Activated naive CD4-positive, alpha-beta T cell treated with anti-CD3 and anti-CD28 coated beads, Interleukin-2, amount 10 ng/mL, durations not matched to agents 7 days and 5 days (primary cell): Measurements from ENCODE around the gene SLC25A52.
A peak's percentile ranks its signal among the peaks of the same experiment; 100 is the strongest.
"Not testable (repeated sequence)": the region's sequence is repeated elsewhere in the genome, so short reads cannot be mapped to it uniquely, and the experiment has no call there.

Source experiments
- CTCF ChIA-PET: fragments of 350-600 bp; sonication (Branson Sonifier 250); formaldehyde crosslinking; loops from one replicate; lab custom pipeline; 2021; ENCODE audit warnings: antibody characterized with exemption; lab: Charles Lee
- DNase-seq: peaks from one replicate; pipeline ENCODE4 v3.0.0-alpha.2; 2020
- H3K27ac Mint-ChIP-seq: one replicate; pipeline ENCODE4 v1.8.0; 2021; ENCODE audit warnings: mild to moderate bottlenecking, moderate library complexity, mixed read lengths
- H3K27me3 Mint-ChIP-seq: one replicate; pipeline ENCODE4 v1.8.0; 2021; ENCODE audit warnings: mild to moderate bottlenecking, mixed read lengths
- H3K36me3 Mint-ChIP-seq: one replicate; pipeline ENCODE4 v1.8.0; 2021; ENCODE audit warnings: mixed read lengths
- H3K4me1 Mint-ChIP-seq: one replicate; pipeline ENCODE4 v1.8.0; 2021; ENCODE audit warnings: mixed read lengths
- H3K4me3 Mint-ChIP-seq: one replicate; pipeline ENCODE4 v1.8.0; 2021; ENCODE audit warnings: mild to moderate bottlenecking, moderate library complexity, mixed read lengths
- H3K9me3 Mint-ChIP-seq: one replicate; pipeline ENCODE4 v1.8.0; 2021; ENCODE audit warnings: mixed read lengths

SLC25A52 gene

DNA sequence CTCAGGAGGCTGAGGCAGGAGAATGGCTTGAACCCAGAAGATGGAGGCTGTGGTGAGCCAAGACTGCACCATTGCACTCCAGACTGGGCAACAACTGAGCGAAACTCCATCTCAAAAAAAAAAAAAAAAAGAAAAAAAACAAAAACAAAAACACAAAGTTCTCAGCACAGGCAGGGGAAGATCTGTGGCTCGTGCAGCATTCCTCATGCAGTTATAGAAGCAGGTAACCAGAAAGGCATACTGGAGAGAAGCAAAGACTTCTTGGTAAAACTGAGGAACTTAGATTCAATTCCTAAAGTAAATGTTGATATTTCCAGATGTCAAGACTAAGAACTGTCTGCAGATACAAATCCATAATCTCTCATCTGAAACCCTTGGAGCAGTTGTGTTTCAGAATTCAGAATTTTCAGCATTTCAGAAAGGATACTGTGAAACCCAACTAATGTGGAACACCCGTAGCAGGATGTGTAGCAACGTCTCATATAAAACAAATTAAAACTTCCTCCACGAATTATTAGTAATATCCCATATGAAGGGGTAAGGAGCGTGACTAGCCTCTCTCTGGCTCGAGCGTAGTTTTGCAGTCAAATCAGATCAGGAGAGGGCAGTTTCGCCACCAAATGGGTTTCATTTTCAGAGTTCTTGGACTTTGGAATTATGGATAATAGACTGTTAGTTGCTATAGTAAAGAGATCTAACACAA lies 13.2 kb upstream of the SLC25A52 start:
- peaks cover 10% of the 10 kb centered on the region for H3K9me3 Mint-ChIP-seq
- CTCF ChIA-PET, result no interaction called here
- H3K27ac Mint-ChIP-seq, result no peak overlapping the region
- H3K36me3 Mint-ChIP-seq, result no peaks in the 10 kb centered on the region
- H3K4me3 Mint-ChIP-seq, result no peak overlapping the region
- no peak for DNase-seq
- H3K27me3 Mint-ChIP-seq, result no peaks in the 10 kb centered on the region
- no peaks in the 10 kb centered on the region for H3K4me1 Mint-ChIP-seq

GRCh38 chr18:31772699-31773098 lies 12.0 kb upstream of the SLC25A52 start:
- Mint-ChIP-seq H3K27me3 (no peaks in the 10 kb centered on the region), H3K9me3 (no peaks in the 10 kb centered on the region), H3K27ac (no peak overlapping the region), H3K4me3 (no peak overlapping the region), H3K36me3 (no peaks in the 10 kb centered on the region), H3K4me1 (no peaks in the 10 kb centered on the region)
- DNase-seq, result no peak
- CTCF ChIA-PET, result no interaction called here

DNA sequence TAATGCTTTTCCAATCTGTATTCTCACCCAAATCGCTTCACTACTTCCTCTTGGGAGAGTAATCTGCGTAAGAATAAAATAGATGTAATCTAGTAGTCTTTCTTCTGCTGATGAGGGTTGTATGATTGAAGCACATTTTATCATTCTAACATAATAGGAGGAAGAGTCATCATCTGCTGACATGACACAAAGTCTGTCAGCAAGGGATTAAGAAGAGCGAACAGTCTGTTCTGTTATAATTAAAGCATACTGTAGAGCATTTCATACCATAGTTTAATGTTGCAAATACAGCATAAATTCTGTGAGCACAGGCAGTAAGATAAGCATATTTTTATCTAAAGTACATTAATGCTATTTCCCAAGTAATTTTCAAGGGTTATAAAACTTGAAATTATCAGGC lies 10.4 kb downstream of the SLC25A52 start:
- Mint-ChIP-seq H3K27me3 (peaks cover 8% of the 10 kb centered on the region), H3K4me1 (no peaks in the 10 kb centered on the region), H3K27ac (no peak overlapping the region), H3K4me3 (no peak overlapping the region), H3K36me3 (no peaks in the 10 kb centered on the region), H3K9me3 (no peaks in the 10 kb centered on the region)
- CTCF ChIA-PET, result no interaction called here
- no peak for DNase-seq

GRCh38 chr18:31746396-31746795 lies 14.3 kb downstream of the SLC25A52 start:
- Mint-ChIP-seq H3K4me3 (no peak overlapping the region), H3K27ac (no peak overlapping the region), H3K9me3 (no peaks in the 10 kb centered on the region), H3K36me3 (no peaks in the 10 kb centered on the region), H3K27me3 (peaks cover 6% of the 10 kb centered on the region), H3K4me1 (no peaks in the 10 kb centered on the region)
- DNase-seq, result no peak
- CTCF ChIA-PET, result no interaction called here

DNA sequence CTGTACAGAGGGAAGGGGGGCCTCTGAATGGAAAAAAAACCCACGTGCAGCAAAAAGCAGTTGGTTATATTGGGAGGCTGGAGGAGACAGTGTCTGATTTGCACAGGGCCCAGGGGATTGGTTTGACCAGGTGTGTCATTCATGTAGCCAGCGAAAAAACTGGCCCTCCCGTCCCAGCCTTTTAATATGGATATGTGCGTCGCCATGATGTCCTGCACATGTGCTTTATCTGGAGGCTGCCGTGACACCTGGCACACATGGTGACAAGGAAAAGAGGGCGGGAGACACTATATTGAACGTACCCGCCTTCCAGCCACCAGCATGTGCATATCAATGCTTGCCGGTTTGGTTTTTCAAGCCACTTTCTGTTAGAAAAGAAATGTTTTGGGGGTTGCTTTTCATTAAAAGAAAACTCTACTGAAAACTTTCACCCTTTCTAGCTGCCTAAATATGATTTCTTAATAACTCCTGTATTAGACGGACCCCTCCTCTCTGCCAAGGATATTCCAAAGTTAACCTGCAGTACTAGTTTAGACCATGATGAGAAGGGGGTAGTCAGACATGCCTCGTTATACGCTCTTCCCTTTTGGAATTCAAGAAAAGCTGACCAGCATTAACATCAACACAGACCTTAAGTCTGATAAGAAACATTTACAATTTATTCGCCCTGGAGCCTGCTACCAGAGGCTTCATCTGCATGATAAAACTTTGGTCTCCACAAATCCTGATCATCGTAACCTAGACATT lies 16.2 kb downstream of the SLC25A52 start:
- CTCF ChIA-PET, result no interaction called here
- DNase-seq, result no peak
- Mint-ChIP-seq H3K4me1 (no peaks in the 10 kb centered on the region), H3K27me3 (peaks cover 4% of the 10 kb centered on the region), H3K27ac (no peak overlapping the region), H3K4me3 (no peak overlapping the region), H3K36me3 (no peaks in the 10 kb centered on the region), H3K9me3 (no peaks in the 10 kb centered on the region)

GRCh38 chr18:31743600-31743999 lies 17.1 kb downstream of the SLC25A52 start:
- DNase-seq, H3K36me3 Mint-ChIP-seq, H3K27me3 Mint-ChIP-seq, H3K27ac Mint-ChIP-seq, H3K4me1 Mint-ChIP-seq, H3K4me3 Mint-ChIP-seq, H3K9me3 Mint-ChIP-seq, CTCF ChIA-PET: not testable (repeated sequence)

DNA sequence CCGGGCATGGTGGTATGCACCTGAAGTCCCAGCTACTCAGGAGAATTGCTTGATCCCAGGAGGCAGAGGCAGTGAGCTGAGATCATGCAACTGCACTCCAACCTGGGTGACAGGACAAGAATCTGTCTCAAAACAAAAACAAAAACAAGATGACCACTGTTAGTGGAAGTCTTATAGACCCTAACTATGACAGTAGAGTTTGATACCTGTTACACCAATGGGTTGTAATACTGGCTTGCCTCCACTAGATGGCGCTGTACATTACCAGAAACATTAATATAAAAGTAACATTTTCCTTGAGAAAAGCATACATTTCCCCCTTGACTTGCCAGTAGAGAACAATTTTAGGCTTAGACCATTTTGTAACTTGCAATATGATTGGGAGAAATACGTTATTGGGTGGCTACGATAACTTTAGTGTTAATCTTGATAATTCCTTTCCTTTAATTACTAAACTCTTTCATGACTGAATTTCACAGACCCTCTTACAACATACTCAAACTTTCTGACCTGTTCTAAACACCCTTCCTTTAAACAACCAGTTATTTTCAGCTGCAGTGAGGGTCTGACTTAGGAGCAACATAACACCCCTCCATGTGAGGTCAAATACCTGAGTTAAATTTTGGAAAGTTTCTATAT lies 19.5 kb downstream of the SLC25A52 start:
- Mint-ChIP-seq H3K27ac (no peak overlapping the region), H3K36me3 (no peaks in the 10 kb centered on the region), H3K27me3 (no peaks in the 10 kb centered on the region), H3K4me1 (no peaks in the 10 kb centered on the region), H3K9me3 (no peaks in the 10 kb centered on the region), H3K4me3 (no peak overlapping the region)
- CTCF ChIA-PET, result interaction anchor here (0.7 to 1.5 kb wide), 4 partner anchors 16 to 180 kb away, joined by 3 read pairs; no protein-coding TSS in a partner anchor
- peak; percentile 70 for DNase-seq

DNA sequence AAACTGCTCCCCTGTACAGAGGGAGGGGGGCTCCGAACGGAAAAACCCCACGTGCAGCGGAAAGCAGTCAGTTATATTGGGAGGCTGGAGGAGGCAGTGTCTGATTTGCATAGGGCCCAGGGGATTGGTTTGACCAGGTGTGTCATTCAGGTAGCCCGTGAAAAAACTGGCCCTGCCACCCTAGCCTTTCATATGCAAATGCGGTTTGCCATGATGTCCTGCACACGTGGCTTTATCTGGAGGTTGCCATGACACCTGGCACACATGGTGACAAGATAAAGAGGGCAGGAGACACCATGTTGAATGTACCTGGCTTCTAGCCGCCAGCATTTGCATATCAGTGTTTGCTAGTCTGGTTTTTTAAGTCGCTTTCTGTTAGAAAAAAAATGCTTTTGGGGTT lies 20.5 kb downstream of the SLC25A52 start:
- H3K9me3 Mint-ChIP-seq, result no peaks in the 10 kb centered on the region
- H3K27me3 Mint-ChIP-seq, result no peaks in the 10 kb centered on the region
- no peak overlapping the region for H3K27ac Mint-ChIP-seq
- H3K36me3 Mint-ChIP-seq, result no peaks in the 10 kb centered on the region
- DNase-seq, result no peak
- no peak overlapping the region for H3K4me3 Mint-ChIP-seq
- no peaks in the 10 kb centered on the region for H3K4me1 Mint-ChIP-seq
- CTCF ChIA-PET, result no interaction called here

GRCh38 chr18:31739651-31740050 lies 21.0 kb downstream of the SLC25A52 start:
- Mint-ChIP-seq H3K9me3 (no peaks in the 10 kb centered on the region), H3K4me3 (no peak overlapping the region), H3K4me1 (no peaks in the 10 kb centered on the region), H3K27ac (no peak overlapping the region), H3K27me3 (no peaks in the 10 kb centered on the region), H3K36me3 (no peaks in the 10 kb centered on the region)
- no peak for DNase-seq
- CTCF ChIA-PET, result no interaction called here

DNA sequence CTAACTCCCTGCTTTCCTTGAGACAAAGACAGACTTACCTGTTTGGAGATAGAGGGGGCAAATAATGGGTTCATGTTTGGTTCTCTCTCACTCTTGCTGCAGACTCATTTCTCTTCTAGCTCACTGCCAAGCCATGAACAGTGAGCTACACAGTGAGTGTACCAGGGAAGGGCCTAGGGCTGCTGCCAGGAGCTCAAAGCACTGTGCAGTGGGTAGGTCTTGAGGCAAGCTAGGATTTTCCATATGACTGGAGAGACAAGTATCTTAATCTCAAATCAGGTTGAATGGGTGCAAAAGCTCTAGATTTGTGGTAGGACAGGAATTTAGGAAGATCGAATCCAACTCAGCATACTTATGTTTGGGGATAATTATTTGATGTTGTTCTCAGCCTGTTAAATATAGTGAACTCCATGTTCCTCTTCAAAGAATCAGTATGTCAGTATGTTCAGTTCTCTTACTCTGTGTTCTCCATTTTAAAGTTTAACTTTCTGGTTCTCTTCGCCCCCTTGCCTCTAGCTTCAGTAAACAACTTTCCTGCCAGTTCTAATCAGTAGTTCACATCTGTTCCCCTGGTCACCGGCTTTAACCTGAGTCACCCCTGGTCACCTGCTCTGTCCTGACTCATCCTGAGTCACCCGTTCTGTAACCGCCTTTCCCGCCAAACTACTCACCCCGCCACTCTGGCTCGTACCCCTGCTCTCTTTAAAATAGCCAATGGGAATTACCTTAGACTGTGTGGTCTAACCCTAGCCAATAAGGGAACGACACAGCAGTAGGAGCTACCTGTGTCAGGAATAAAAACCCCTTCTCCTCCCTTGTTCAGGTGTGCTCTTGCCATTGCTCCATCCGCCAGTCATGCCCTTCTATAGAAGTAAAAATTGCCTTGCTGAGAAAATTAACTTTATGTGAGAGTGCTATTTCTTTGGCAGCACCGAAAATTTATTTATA lies 21.9 kb downstream of the SLC25A52 start:
- no peaks in the 10 kb centered on the region for H3K27me3 Mint-ChIP-seq
- no peaks in the 10 kb centered on the region for H3K9me3 Mint-ChIP-seq
- no peaks in the 10 kb centered on the region for H3K4me1 Mint-ChIP-seq
- no peak for DNase-seq
- H3K4me3 Mint-ChIP-seq, result no peak overlapping the region
- H3K36me3 Mint-ChIP-seq, result no peaks in the 10 kb centered on the region
- no peak overlapping the region for H3K27ac Mint-ChIP-seq
- CTCF ChIA-PET, result interaction anchor here (0.7 to 1.5 kb wide), 4 partner anchors 14 to 739 kb away, joined by 3 to 6 read pairs (median 4); no protein-coding TSS in a partner anchor

DNA sequence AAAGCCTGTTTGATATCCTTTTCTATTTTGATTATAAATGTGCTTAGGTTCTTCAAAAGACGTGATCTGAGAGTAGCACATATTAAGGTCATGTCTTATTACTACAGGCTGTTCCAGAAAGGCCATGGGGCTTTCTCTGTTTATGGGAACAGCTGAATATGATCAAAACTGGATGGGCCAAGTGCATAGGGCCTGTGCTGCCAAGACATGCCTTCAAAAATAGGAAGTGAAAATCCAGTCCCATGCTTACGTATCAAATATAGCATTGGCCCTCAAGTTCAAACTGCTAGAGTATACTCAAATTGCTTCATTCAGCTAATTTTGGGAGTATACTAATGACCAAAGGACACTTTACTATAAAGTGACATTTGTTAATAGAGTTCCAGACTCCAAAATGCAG lies 24.1 kb downstream of the SLC25A52 start:
- Mint-ChIP-seq H3K4me1 (no peaks in the 10 kb centered on the region), H3K9me3 (no peaks in the 10 kb centered on the region)

GRCh38 chr18:31731628-31732027 lies 29.1 kb downstream of the SLC25A52 start:
- CTCF ChIA-PET, result interaction anchor here (1.4 kb wide), 1 partner anchor 9 kb away, joined by 5 read pairs; no protein-coding TSS in a partner anchor
- no peak overlapping the region for H3K27ac Mint-ChIP-seq
- no peak for DNase-seq
- H3K4me1 Mint-ChIP-seq, result no peaks in the 10 kb centered on the region
- H3K36me3 Mint-ChIP-seq, result no peaks in the 10 kb centered on the region
- no peaks in the 10 kb centered on the region for H3K9me3 Mint-ChIP-seq
- peaks cover 27% of the 10 kb centered on the region for H3K27me3 Mint-ChIP-seq
- no peak overlapping the region for H3K4me3 Mint-ChIP-seq

More for the DNA sequence above, 24.1 kb downstream of the SLC25A52 start:
- Mint-ChIP-seq H3K27me3 (peaks cover 9% of the 10 kb centered on the region), H3K4me3 (no peak overlapping the region), H3K36me3 (no peaks in the 10 kb centered on the region), H3K27ac (no peak overlapping the region)
- CTCF ChIA-PET, result no interaction called here
- DNase-seq, result no peak

GRCh38 chr18:31729196-31729595 lies 31.5 kb downstream of the SLC25A52 start:
- H3K27ac Mint-ChIP-seq, DNase-seq, H3K36me3 Mint-ChIP-seq, H3K4me1 Mint-ChIP-seq, H3K9me3 Mint-ChIP-seq, H3K4me3 Mint-ChIP-seq, CTCF ChIA-PET: not testable (repeated sequence)
- H3K27me3 Mint-ChIP-seq, result peaks cover 47% of the 10 kb centered on the region
